Renal pelvis (tissue), 4 donors: ENCODE measurements around the gene SERPINA5. TPM values are rescaled to one million over a fixed set of nuclear protein-coding genes. Genes with fewer than 3 reads are reported as not detected.
"Not testable (repeated sequence)": the region's sequence is repeated elsewhere in the genome, so short reads cannot be mapped to it uniquely, and the experiment has no call there.

Experiments
- DNase-seq: peaks from one replicate; pipeline ENCODE4 v3.0.0-alpha.2; 2013
- polyA plus RNA-seq, 3 donors: library from polyadenylated mRNA; unstranded; fragments of 120-200 nt; gene quantifications; one replicate each; pipeline ENCODE4 v1.2.1, GENCODE V29; 2013; ENCODE audit not compliant: insufficient read length in 3 of 3

SERPINA5 gene
- polyA plus RNA-seq, 3 donors: 9.2 to 12.8 (median 9.4) TPM

DNA sequence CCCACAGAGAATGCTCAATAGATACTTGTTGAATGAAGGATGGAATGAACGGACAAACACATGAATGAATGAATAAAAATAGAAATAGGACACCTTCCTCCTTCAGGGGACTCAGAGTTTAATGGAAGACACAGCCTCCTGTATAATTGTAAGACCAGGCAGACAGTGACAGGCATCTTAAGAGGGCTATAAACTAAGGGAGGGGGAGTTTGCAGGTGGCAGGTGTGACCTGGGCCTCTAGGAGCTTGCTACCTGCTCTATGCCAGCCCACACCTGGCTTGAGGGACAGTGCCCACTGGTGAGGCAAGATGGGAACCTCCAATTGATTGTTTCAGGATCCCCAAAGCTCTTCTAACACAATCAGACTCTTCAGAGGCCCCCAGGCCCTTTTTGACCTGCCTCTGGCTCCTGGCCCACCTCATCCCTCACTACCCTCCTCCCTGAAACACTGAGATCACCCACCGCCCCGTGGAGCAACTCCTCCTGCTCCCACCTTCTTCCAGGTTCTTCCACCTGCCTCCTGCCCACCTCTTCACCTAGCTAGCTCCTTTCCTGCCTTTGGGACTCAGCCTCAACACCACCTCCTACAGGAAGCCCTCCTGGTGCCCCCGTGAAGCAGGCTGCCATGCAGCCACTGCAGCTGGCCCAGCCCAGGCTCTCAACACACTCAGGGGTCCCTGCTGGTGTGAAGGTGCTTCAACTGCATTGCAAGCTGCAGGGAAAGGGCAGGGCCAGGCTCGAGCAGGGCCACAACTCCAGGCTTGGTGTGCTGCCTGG lies 40.3 kb downstream of the SERPINA5 start:
- no peak for DNase-seq

DNA sequence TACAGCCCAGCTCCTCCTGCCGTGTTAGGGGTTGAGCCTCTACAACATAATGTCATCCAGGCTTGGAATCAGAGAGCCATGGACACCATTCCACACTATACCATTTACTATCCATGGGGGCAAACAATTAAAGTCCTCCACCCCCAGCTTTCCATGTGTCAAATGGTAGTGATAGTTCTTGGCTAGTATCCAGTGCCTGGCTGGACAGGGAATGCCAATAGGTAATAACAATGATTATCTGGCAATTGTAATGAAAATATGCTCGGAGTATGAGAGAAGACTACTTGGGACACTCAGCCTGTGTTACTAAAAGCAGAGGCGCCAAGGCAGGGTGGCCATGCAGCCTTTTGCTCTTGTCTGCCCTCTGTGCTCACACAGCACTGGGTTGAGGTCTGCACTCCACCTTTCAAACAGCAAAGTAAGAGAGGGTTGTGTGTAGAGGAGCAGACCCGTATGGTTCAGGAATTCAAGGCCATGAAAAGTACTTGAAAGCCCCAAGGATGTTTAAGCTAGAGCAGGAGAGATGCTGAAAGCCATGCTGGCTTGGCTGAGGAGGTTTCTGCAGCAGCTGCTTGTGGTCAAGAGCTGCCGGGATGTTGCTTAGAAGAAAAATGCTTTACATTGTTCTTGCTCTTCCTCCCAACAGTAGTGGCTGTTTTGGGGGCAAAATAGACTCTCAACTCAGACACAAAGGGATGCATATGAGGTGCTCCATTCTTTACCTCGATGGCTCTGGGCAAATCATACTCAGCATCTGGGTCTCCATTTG lies 41.6 kb downstream of the SERPINA5 start:
- DNase-seq: no peak

DNA sequence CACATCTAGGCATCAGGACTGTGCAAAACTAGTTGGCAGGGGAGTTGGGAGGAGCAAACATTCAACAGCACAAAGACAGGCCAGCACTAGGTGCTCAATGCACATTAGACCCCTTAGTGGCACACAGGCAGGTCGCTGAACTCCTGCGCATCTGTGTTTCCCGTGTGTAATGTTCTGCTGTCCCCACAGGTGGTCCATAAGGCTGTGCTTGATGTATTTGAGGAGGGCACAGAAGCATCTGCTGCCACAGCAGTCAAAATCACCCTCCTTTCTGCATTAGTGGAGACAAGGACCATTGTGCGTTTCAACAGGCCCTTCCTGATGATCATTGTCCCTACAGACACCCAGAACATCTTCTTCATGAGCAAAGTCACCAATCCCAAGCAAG lies 42.2 kb downstream of the SERPINA5 start:
- no peak for DNase-seq

DNA sequence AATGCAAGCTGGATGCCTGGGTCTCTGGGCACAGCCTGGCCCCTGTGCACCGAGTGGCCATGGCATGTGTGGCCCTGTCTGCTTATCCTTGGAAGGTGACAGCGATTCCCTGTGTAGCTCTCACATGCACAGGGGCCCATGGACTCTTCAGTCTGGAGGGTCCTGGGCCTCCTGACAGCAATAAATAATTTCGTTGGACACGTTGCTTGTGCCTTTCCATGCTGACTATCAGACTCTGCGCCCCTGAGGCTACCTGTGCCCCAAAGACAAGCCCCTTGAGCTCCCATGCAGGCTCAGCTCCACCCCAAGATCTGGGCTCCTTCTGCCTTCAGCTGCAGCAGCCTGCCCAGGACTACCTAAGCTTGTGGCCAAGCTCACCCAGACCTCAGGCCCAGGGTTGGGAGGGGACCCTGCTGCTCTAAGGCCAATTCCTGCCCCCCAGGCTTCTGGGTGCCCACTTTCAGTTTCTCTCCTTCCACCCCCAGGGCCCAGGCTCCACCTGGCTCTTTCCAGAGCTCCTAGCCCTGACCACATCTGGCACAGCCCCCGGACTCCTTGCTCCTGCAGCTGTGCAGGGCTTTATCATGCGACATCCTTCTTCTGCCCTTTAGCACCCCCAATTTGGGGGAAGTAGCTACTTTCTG lies 42.8 kb downstream of the SERPINA5 start:
- DNase-seq: no peak

DNA sequence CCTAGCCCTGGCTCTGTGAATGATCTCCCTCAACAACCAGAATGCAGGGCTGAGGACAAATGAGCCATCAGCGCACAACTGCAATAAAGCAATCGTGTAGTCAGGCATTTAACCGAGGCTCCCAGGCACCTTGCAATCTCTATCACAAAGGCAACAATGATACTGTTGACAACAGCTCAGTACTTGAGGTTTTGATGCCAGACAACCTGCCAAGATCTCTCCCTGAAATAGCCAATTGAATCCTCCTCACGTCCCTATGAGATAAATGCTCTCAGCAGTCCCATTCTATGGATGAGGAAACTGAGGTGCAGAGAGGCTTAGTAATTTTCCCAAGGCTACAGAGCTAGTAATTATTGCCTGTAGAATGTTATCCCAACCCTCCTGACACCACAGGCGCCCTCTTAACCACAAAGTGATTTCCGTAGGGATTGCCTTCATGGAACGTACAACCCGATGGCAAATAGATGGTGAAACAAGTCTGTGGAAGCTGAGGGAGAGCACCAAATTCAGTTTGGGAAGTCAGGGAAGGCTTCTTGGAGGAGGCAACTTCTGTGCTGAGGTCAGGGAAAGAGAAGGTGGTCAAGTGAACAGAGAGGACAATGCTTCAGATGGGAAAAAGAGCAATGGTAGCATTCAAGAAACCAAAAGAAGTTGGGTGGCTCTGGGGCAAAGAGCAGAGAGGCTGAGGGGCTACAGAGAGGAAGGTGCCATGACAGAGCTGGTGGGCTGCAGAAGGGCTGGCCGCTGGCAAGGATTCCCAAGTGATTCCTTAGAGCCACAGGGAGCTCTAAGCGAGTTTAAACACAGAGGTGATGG lies 43.5 kb downstream of the SERPINA5 start:
- no peak for DNase-seq

DNA sequence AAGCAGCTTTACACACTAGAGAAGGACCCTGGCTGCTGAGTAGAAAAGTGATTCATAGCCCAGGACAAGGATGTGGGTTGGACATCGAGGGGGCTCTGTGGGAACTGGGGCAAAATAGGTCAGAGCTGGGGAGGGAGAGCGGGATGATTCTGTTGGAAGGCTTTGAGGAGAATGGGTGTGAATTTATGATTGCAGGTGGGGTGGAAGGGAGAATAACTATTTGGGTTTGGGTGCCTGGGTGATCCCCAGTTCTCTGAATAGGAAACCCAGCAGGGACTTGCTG lies 44.1 kb downstream of the SERPINA5 start:
- no peak for DNase-seq

DNA sequence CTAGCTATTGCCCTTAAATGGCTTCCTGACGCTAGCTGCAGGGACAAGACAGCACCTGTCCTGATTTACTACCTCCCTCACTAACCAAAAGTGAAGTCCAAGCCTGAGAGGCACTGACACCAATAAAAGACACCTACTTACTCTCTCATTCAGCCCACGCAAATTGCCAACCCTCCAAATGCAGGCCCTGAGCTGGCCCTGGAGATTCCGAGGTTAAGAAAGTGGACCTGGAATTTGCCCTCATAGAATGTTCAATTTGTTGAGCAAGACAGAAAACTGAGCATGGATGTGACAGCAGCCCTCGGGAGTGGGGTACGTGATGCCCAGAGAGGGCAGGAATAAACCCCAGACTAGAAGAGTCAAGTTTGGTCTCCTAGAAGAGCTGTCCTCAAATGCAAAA lies 47.4 kb downstream of the SERPINA5 start:
- DNase-seq: no peak

DNA sequence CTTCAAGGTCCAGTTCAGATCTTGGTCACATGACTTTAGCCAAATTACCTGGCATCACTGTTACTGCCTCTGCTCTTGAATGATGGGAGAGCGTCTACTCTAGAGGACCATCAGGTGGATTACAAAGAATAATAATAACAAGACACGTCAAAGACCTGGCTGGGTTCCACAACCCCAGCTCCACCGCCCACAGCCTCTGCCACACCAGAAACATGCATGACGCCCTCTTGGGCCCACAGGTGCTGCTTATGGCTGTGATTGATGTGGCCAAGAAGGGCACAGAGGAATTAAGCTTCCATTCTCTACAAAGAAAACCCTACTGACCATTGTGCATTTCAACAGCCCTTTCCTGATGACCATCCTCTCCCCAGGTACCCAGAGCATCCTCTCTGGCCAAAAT lies 49.2 kb downstream of the SERPINA5 start:
- no peak for DNase-seq

DNA sequence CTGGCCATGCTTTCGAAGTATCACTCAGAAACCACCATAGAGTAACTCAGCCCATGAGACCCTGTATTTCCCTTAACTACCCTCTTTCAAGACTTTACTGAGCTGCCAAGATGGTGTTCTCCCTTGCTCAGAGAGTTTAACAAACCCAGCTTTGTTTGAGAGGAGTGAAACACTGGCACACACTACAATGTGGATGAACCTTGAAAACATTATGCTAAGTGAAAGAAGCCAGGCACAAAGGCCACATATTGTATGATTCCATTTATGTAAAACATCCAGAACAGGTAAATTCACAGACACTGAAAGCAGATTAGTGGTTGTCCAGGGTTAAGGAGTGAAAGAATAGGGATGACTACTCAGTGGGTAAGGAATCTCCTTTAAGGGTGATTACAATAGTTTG lies 49.8 kb downstream of the SERPINA5 start:
- DNase-seq: no peak

DNA sequence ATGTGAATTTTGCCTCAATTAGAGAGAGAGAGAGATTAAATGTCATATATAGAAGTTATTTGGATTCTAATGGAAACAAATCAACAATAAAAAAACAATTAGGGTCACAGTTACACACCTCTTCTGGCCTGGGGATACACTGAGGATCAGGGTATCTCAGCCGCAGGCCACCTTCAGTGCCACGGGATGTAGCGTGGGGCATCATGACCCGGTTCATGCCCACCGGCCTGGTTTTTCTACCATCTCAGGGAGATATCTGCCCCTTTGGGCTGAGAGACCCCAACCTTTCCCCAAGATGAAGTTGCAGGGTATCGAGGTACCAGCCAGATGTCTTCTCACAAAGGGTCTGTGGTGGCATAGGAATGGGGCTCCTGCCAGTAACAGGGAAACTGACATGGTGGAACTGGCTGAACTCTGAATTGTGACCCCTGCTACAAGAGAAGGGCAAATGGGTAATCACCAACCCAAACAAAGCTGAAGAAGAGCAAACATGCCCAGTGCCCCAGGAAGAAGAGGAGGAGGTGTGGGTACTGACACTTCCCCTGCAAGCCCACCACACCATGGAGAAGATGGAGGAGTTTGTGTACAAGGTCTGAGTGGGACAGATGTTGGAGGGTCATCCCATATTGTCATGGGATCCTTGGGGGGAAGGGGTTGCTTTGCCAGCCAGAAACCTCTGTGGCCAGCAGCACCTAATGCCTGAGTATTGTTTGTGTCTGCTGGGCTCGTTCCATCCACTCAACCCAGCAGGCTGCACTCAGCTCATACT lies 50.5 kb downstream of the SERPINA5 start:
- no peak for DNase-seq

DNA sequence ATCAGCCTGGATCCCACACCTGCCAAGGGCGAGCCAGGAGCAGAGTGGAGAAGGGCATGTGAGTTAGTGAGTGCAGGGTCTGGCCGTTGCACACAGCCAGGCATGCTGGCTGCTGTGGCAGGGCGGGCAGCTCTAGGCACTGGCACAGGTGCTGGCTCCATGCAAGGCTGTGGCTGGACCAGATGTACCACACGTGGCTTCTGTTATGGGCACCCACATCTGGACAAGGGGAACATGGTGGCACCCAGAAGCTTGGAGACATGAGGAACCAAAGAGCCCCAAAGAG lies 51.0 kb downstream of the SERPINA5 start:
- no peak for DNase-seq

DNA sequence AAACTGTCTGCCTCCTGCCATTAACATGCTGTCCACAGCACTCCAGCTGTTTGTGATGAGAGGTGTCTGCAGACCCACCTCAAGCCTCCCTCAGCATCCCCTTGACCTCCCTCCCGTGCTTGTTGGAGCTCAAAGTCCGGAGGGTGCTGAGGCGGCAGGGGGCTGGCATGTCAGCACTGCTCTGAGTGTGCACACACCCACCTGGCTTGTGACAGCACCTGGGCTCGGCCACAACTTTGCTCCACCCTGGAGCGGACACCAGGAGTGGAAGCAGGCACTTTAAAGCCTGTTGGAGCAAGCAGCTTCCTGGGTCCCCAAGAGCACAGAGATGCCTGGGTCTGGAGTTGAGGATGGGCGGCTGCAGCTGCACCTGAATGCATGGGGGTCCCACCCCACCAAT lies 51.9 kb downstream of the SERPINA5 start:
- DNase-seq: no peak

DNA sequence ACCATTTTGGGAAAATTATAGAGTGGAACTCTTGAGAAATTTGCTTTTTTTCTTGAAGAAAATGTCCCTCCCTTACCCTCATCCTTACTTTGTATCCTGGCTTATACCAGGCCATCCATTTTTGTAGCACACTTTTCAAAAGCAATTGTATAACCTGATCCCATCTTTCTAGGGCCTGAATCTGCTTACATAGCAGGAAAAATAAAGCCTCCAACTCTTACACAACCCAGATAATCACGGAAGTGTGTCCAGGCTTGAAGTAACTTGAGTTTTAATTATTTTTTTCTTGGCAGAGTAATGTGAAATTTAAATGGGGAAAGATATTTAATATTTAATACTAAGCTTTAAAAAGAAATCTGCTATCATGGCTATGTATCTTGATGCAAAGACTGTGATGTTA lies 53.9 kb downstream of the SERPINA5 start:
- DNase-seq: no peak

DNA sequence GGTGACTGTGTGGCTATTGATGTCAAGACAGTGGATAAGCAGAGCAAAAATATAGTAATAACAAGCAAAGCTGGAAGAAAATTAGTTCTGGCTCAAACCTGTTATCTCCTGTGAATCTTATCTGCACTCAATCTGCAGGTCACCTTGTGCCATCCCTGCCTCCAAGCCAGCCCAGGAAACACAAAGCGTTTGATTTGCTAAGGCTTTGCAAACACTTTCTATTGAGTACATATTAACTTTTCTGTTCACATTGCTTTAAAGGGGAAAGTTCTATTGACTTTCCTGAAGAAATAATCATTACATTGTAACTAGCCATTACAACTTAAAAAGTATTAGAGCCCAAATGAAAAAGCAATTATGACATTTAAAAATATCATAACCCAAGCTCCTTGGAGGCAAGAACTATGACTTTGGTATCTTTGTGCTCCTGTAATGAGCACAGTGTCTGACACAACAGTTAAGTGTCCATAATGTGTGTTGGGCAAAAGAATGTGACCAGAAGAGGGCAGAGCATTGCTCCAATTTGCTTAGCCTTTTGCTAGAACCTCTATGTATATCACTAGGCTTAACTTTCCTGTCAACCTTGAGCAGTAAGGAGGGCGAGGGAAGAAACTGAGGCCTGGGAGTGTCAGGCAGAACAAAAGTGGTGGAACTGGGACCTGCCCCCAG lies 55.7 kb downstream of the SERPINA5 start:
- DNase-seq: no peak

DNA sequence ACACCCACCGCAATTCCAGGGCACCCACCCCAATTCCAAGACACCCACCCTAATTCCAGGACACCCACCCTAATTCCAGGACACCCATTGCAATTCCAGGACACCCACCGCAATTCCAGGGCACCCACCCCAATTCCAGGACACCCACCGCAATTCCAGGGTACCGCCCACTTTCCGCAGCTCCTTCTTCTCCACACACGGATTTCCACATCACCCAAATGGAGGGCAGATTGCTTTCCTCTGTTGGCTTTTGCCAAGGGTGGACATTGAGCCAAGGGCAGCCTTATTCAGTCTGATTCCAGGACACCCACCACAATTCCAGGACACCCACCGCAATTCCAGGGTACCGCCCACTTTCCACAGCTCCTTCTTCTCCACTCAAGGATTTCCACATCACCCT lies 56.6 kb downstream of the SERPINA5 start:
- not testable (repeated sequence) for DNase-seq

DNA sequence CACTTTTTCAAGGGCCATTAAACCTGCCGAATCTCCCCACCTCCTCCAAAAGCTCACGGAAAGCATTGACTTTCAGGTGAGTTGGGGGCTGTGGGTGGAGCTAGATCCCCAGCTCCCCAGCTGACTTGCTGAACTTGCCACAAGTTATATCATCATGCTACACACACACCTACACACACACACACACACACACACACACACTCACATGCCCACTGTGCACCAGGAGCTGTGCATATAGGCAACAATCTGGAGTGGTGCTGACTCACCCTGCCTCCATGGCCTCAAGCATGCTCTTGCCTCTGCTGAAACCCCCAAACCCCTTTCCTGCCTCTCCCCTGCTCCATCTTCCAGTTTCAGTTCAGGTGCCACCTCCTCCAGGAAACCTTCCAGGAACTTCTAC lies 57.1 kb downstream of the SERPINA5 start:
- no peak for DNase-seq

DNA sequence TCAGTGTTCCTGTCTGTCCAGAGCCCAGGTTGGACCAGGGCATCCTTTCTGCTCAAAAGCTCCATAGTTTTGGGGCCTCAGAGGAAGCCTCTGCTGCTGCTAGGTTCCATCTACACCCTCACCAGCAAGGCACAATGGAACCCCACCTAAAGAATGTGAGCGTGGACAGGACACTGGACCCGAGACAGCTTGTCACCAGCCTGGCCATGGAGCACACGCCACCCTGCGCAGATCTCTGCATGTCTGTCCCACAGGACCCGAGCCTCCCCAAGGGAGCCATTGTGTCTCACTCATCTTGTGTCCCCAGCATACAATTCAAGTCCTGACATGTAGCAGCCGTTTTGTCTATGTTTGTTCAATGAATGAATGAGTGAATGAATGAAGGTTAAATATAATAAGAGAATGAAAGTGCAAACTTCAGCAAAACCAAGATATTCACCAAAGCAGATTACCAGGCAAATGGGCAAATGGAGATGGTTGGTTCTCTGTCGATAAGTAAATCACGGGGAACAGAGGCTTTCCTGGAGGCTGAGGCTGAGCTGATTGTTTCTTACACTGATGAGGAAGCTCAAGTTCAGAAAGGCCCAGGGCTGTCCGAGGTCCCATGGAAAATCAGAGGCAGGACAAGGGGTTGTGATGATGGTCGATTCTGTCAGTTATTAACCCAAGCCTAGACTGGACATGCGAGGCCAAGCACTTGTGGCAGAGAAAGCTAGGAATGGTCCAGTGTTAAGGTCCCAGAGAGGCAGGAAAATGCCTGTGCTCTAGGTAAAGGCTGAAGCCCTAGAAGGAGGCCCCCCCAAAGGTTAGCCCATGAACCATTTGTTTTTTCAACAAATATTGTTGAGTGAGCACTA lies 58.0 kb downstream of the SERPINA5 start:
- no peak for DNase-seq

DNA sequence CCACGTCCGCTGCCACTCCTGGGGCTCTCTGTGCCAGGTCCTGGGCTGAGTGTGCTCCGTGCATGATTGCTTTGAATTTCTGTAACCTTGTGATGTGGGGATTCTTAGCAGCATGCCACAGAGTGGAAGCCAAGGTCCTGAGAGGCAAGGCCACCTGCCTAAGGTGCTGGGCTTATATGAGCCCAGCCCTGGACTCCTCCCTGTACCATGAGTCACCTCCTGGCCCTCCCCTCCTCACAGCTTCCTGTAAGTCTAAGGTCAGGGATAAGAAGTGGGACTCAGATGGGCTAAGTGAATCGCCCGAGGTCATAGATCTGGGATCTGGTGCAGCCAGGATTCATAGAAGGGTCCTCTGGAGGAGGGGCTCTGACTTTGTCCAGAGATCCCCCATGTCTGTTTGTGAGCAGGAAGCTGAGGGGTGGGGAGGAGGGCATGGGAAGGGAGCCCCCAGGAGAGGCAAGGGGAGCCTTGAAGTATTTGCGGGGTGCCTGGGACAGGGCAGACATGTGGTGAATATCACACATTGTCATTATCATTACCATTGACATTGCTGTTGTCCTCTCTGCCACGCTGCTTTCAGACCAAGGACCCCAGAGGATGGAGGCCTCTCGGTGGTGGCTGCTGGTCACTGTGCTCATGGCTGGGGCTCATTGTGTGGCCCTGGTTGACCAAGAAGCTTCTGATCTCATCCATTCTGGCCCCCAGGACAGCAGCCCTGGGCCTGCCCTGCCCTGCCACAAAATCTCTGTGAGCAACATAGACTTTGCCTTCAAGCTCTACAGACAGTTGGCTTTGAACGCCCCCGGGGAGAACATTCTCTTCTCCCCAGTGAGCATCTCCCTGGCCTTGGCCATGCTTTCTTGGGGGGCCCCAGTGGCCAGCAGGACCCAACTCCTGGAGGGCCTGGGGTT lies 59.8 kb downstream of the SERPINA5 start:
- no peak for DNase-seq

DNA sequence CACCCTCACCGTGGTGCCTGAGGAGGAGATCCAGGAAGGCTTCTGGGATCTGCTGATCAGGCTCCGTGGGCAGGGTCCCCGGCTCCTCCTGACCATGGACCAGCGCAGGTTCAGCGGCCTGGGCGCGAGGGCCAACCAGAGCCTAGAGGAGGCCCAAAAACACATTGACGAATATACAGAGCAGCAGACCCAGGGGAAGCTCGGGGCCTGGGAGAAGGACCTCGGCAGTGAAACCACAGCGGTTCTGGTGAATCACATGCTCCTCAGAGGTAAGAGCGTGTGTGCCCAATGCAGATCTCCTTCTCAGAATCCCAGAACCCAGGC lies 60.4 kb downstream of the SERPINA5 start:
- DNase-seq: no peak
